WTC11 (cell line): ENCODE measurements around the gene KCNIP4. TPM values are rescaled to one million over a fixed set of nuclear protein-coding genes. Genes with fewer than 3 reads are reported as not detected.

Experiments
- ATAC-seq: fragments of 200-7000 bp; cut with Tn5 transposase; 2 replicates; pipeline ENCODE4 v1.10.0; 2021; ENCODE audit warnings: mild to moderate bottlenecking, moderate library complexity
- CTCF ChIA-PET: fragments of 300-600 bp; sonication (Branson Sonifier 250); formaldehyde crosslinking; loops from one replicate; lab custom pipeline; 2021; ENCODE audit warnings: antibody characterized with exemption; lab: Charles Lee
- POLR2A ChIA-PET: fragments of 350-600 bp; sonication (Branson Sonifier 250); formaldehyde crosslinking; loops from one replicate; lab custom pipeline; 2021; ENCODE audit warnings: antibody characterized with exemption; lab: Charles Lee
- DNase-seq: peaks from one replicate; pipeline ENCODE4 v3.0.0; 2021; ENCODE audit warnings: low spot score
- H3K27ac Mint-ChIP-seq: 2 replicates; pipeline ENCODE4 v1.8.0; 2021; ENCODE audit warnings: mixed read lengths
- H3K27me3 Mint-ChIP-seq: 2 replicates; pipeline ENCODE4 v1.8.0; 2021; ENCODE audit warnings: low read depth, mild to moderate bottlenecking, moderate library complexity, mixed read lengths
- H3K36me3 Mint-ChIP-seq: 2 replicates; pipeline ENCODE4 v1.8.0; 2021; ENCODE audit warnings: mixed read lengths
- H3K4me1 Mint-ChIP-seq: 2 replicates; pipeline ENCODE4 v1.8.0; 2022; ENCODE audit warnings: mixed read lengths
- H3K4me3 Mint-ChIP-seq: 2 replicates; pipeline ENCODE4 v1.8.0; 2021; ENCODE audit warnings: mild to moderate bottlenecking, moderate library complexity, mixed read lengths
- H3K9me3 Mint-ChIP-seq: 2 replicates; pipeline ENCODE4 v1.8.0; 2021; ENCODE audit warnings: mixed read lengths
- E2F5 ChIP-seq: sonication (generic); formaldehyde crosslinking; IDR thresholded peaks from 2 replicates; pipeline ENCODE4 v1.8.1; 2022; ENCODE audit warnings: mild to moderate bottlenecking, moderate library complexity, missing genetic modification reagents
- ESRRA ChIP-seq: sonication (generic); formaldehyde crosslinking; IDR thresholded peaks from 2 replicates; pipeline ENCODE4 v1.8.1; 2022; ENCODE audit warnings: mild to moderate bottlenecking, missing genetic modification reagents, borderline replicate concordance
- ETV6 ChIP-seq: sonication (generic); formaldehyde crosslinking; IDR thresholded peaks from 2 replicates; pipeline ENCODE4 v1.8.1; 2022; ENCODE audit warnings: mild to moderate bottlenecking, missing genetic modification reagents
- JAZF1 ChIP-seq: fragments of 250-450 bp; sonication (Bioruptor Pico); IDR thresholded peaks from 2 replicates; pipeline ENCODE4 v1.9.0; 2021; ENCODE audit warnings: moderate library complexity, mild to moderate bottlenecking, inconsistent platforms
- JUN ChIP-seq: sonication (generic); formaldehyde crosslinking; IDR thresholded peaks from 2 replicates; pipeline ENCODE4 v1.8.0; 2023; ENCODE audit warnings: mild to moderate bottlenecking, missing genetic modification reagents
- MAX ChIP-seq: sonication (generic); formaldehyde crosslinking; IDR thresholded peaks from 2 replicates; pipeline ENCODE4 v1.8.0; 2022; ENCODE audit warnings: mild to moderate bottlenecking, missing genetic modification reagents
- NFATC4 ChIP-seq: fragments of 250-450 bp; sonication (Bioruptor Pico); IDR thresholded peaks from 2 replicates; pipeline ENCODE4 v1.9.0; 2021; ENCODE audit warnings: mild to moderate bottlenecking
- NFE2L1 ChIP-seq: sonication (generic); formaldehyde crosslinking; IDR thresholded peaks from 2 replicates; pipeline ENCODE4 v1.8.1; 2023; ENCODE audit warnings: missing genetic modification reagents
- PRDM15 ChIP-seq: sonication (generic); formaldehyde crosslinking; IDR thresholded peaks from 2 replicates; pipeline ENCODE4 v1.8.0; 2022; ENCODE audit warnings: missing genetic modification reagents
- PRRX2 ChIP-seq: fragments of 250-450 bp; sonication (Bioruptor Pico); IDR thresholded peaks from 2 replicates; pipeline ENCODE4 v1.8.0; 2021; ENCODE audit warnings: mild to moderate bottlenecking
- SMAD3 ChIP-seq: sonication (generic); formaldehyde crosslinking; IDR thresholded peaks from 2 replicates; pipeline ENCODE4 v1.8.0; 2022; ENCODE audit warnings: missing genetic modification reagents, mild to moderate bottlenecking, borderline replicate concordance
- SP1 ChIP-seq: sonication (generic); formaldehyde crosslinking; conservative IDR thresholded peaks from 2 replicates; pipeline ENCODE4 v1.8.1; 2022; ENCODE audit warnings: missing genetic modification reagents
- TEAD1 ChIP-seq: sonication (generic); formaldehyde crosslinking; IDR thresholded peaks from 2 replicates; pipeline ENCODE4 v1.8.0; 2022; ENCODE audit warnings: mild to moderate bottlenecking, missing genetic modification reagents
- TP53 ChIP-seq: sonication (generic); formaldehyde crosslinking; IDR thresholded peaks from 2 replicates; pipeline ENCODE4 v1.8.1; 2023; ENCODE audit warnings: mild to moderate bottlenecking, missing genetic modification reagents
- USF2 ChIP-seq: sonication (generic); formaldehyde crosslinking; IDR thresholded peaks from 2 replicates; pipeline ENCODE4 v1.8.1; 2023; ENCODE audit warnings: mild to moderate bottlenecking, missing genetic modification reagents, moderate library complexity
- ZBTB21 ChIP-seq: sonication (generic); formaldehyde crosslinking; IDR thresholded peaks from 2 replicates; pipeline ENCODE4 v1.8.1; 2023; ENCODE audit warnings: mild to moderate bottlenecking, missing genetic modification reagents, borderline replicate concordance
- ZBTB43 ChIP-seq: sonication (generic); formaldehyde crosslinking; IDR thresholded peaks from 2 replicates; pipeline ENCODE4 v1.8.1; 2023; ENCODE audit warnings: mild to moderate bottlenecking, missing genetic modification reagents
- ZNF232 ChIP-seq: sonication (generic); formaldehyde crosslinking; IDR thresholded peaks from 2 replicates; pipeline ENCODE4 v1.8.0; 2022; ENCODE audit warnings: mild to moderate bottlenecking, missing genetic modification reagents
- ZNF532 ChIP-seq: fragments of 250-450 bp; sonication (Bioruptor Pico); IDR thresholded peaks from 2 replicates; pipeline ENCODE4 v1.9.0; 2021; ENCODE audit warnings: mild to moderate bottlenecking, borderline replicate concordance
- ZNF671 ChIP-seq: fragments of 250-450 bp; sonication (Bioruptor Pico); IDR thresholded peaks from 2 replicates; pipeline ENCODE4 v1.8.0; 2021; ENCODE audit warnings: mild to moderate bottlenecking
- total RNA-seq: library from RNA; stranded (reverse); gene quantifications from 3 replicates; pipeline ENCODE4 v1.2.3, GENCODE V29; 2021
- TF ChIP-seq, protein P1 (sequence below): sonication (generic); formaldehyde crosslinking; IDR thresholded peaks from 2 replicates; pipeline ENCODE4 v1.8.1; 2022; ENCODE audit warnings: mild to moderate bottlenecking, missing genetic modification reagents, moderate library complexity, borderline replicate concordance
- TF ChIP-seq, protein P2 (sequence below): sonication (generic); formaldehyde crosslinking; IDR thresholded peaks from 2 replicates; pipeline ENCODE4 v1.8.0; 2022; ENCODE audit warnings: mild to moderate bottlenecking, missing genetic modification reagents

The KCNIP4 gene
- total RNA-seq, 1 experiment from 2014 or later = not detected

DNA sequence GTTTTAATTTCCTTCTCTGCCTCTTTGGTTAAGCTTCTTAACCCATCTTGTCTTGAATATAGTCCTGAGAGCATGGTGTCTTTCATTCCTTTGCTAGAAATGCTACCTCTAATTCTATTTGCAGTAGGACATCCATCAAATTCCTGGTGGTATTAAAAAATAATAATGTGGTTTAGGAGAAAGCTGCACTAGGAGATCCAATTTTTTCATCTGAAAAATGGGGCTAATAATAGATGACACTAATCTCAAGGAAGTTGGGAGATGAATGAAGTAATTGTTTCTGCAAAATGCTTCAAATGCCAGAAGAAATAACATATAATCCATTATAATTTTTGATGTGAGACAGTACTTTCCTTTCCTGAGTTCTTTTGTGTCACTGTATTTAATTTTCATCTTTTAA is 1053.4 kb downstream of the KCNIP4 start (continued):
- TF ChIP-seq SP1 (CRISPR knock-in tag) (no peak), JUN (no peak), JAZF1 (CRISPR knock-in tag) (no peak), NFATC4 (CRISPR knock-in tag) (no peak), E2F5 (CRISPR knock-in tag) (no peak), NFE2L1 (CRISPR knock-in tag) (no peak), TEAD1 (CRISPR knock-in tag) (no peak), USF2 (CRISPR knock-in tag) (no peak), ETV6 (CRISPR knock-in tag) (no peak), ZBTB43 (CRISPR knock-in tag) (no peak), PRRX2 (CRISPR knock-in tag) (no peak)
- TF ChIP-seq, protein P1, sequence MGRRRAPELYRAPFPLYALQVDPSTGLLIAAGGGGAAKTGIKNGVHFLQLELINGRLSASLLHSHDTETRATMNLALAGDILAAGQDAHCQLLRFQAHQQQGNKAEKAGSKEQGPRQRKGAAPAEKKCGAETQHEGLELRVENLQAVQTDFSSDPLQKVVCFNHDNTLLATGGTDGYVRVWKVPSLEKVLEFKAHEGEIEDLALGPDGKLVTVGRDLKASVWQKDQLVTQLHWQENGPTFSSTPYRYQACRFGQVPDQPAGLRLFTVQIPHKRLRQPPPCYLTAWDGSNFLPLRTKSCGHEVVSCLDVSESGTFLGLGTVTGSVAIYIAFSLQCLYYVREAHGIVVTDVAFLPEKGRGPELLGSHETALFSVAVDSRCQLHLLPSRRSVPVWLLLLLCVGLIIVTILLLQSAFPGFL (CRISPR knock-in tag) = no peak

GRCh38 chr4:20890761-20891160 is 1057.8 kb downstream of the KCNIP4 start:
- no peak overlapping the region for H3K4me3 Mint-ChIP-seq
- DNase-seq = no peak
- ChIA-PET POLR2A (no interaction called here), CTCF (no interaction called here)
- no peaks in the 10 kb centered on the region for H3K27me3 Mint-ChIP-seq
- no peak for TF ChIP-seq ESRRA (CRISPR knock-in tag)
- no peak for TF ChIP-seq ZNF532 (CRISPR knock-in tag)
- no peak for TF ChIP-seq JAZF1 (CRISPR knock-in tag)
- no peak for TF ChIP-seq ZNF232 (CRISPR knock-in tag)
- TF ChIP-seq, protein P2, sequence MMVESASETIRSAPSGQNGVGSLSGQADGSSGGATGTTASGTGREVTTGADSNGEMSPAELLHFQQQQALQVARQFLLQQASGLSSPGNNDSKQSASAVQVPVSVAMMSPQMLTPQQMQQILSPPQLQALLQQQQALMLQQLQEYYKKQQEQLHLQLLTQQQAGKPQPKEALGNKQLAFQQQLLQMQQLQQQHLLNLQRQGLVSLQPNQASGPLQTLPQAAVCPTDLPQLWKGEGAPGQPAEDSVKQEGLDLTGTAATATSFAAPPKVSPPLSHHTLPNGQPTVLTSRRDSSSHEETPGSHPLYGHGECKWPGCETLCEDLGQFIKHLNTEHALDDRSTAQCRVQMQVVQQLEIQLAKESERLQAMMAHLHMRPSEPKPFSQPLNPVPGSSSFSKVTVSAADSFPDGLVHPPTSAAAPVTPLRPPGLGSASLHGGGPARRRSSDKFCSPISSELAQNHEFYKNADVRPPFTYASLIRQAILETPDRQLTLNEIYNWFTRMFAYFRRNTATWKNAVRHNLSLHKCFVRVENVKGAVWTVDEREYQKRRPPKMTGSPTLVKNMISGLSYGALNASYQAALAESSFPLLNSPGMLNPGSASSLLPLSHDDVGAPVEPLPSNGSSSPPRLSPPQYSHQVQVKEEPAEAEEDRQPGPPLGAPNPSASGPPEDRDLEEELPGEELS = no peak
- no peak for TF ChIP-seq MAX
- no peak for TF ChIP-seq ZBTB21
- no peak for TF ChIP-seq ZNF671
- TF ChIP-seq SMAD3 = no peak
- no peak for TF ChIP-seq ETV6 (CRISPR knock-in tag)
- no peak for TF ChIP-seq TP53
- TF ChIP-seq PRDM15 = no peak
- ATAC-seq = no peak
- H3K4me1 Mint-ChIP-seq = peaks cover 28% of the 10 kb centered on the region
- H3K27ac Mint-ChIP-seq = no peak overlapping the region
- H3K9me3 Mint-ChIP-seq = peaks cover 3% of the 10 kb centered on the region; the same call in 1 of the 2 replicates
- no peaks in the 10 kb centered on the region for H3K36me3 Mint-ChIP-seq
